ENCODE data around the gene MAP1B. TPM values are rescaled to one million over a fixed set of nuclear protein-coding genes. Genes with fewer than 3 reads are reported as not detected.
A peak's percentile ranks its signal among the peaks of the same experiment; 100 is the strongest.
"Not testable (repeated sequence)": the region's sequence is repeated elsewhere in the genome, so short reads cannot be mapped to it uniquely, and the experiment has no call there.

Gene MAP1B
- total RNA-seq, 1 donor from 2014 or later = 2,530 TPM

DNA sequence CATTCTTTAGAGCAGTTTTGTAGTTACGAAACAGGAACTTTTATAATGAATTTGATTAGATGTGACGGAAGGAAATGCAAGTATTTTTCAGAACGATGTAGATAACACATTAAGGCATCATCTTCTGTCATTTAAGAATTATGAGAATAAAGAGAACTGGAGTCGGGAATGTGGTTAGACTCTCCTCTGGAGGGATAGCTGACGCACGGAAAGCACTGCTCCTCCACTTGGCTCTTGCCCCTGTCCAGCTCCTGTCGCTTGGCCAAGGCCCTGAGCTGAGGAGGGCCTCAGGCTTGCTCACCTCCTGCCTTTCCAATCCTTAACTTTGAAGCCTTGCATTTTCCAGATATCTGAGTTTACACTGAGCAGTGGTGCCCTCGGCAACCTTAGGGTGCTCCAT, 60.5 kb downstream of the MAP1B start:
- Mint-ChIP-seq H3K4me3 (ENCODE audit: unreplicated experiment) (peak overlapping the region; percentile 56), H3K36me3 (ENCODE audit: unreplicated experiment) (peaks cover 5% of the 10 kb centered on the region), H3K27me3 (ENCODE audit: unreplicated experiment) (peaks cover 34% of the 10 kb centered on the region), H3K9me3 (ENCODE audit: unreplicated experiment) (peaks cover 54% of the 10 kb centered on the region), H3K27ac (ENCODE audit: unreplicated experiment) (no peak overlapping the region), H3K4me1 (ENCODE audit: low read depth, unreplicated experiment) (peaks cover 75% of the 10 kb centered on the region)
- no peak for DNase-seq
- TF ChIP-seq, protein P1, sequence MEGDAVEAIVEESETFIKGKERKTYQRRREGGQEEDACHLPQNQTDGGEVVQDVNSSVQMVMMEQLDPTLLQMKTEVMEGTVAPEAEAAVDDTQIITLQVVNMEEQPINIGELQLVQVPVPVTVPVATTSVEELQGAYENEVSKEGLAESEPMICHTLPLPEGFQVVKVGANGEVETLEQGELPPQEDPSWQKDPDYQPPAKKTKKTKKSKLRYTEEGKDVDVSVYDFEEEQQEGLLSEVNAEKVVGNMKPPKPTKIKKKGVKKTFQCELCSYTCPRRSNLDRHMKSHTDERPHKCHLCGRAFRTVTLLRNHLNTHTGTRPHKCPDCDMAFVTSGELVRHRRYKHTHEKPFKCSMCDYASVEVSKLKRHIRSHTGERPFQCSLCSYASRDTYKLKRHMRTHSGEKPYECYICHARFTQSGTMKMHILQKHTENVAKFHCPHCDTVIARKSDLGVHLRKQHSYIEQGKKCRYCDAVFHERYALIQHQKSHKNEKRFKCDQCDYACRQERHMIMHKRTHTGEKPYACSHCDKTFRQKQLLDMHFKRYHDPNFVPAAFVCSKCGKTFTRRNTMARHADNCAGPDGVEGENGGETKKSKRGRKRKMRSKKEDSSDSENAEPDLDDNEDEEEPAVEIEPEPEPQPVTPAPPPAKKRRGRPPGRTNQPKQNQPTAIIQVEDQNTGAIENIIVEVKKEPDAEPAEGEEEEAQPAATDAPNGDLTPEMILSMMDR (IDR thresholded peaks at IDR 0.05; ENCODE audit: partially characterized antibody, unreplicated experiment) = no peak

DNA sequence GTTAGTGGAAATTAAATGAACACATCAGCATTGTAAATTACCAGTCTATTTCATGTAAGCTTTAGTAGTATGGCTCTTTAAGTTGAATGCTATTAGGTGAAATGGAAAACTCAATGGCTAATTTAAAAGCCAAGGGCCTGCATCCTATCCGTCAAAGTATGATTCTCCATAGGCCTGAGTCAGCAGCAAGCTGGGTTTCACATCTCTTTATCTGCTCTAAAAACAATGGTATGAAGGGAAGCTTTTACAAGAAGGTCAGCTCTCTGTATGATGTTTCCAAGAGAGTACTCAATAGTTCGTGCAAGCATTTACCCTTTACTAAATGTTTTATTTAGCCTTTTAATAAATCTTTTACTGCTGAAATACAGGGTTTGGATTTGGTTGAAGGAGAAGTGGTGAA, 62.8 kb downstream of the MAP1B start:
- Mint-ChIP-seq H3K4me1 (ENCODE audit: low read depth, unreplicated experiment) (peaks cover 73% of the 10 kb centered on the region), H3K36me3 (ENCODE audit: unreplicated experiment) (no peaks in the 10 kb centered on the region), H3K27me3 (ENCODE audit: unreplicated experiment) (peaks cover 32% of the 10 kb centered on the region), H3K9me3 (ENCODE audit: unreplicated experiment) (peaks cover 52% of the 10 kb centered on the region), H3K4me3 (ENCODE audit: unreplicated experiment) (no peak overlapping the region), H3K27ac (ENCODE audit: unreplicated experiment) (peak overlapping the region; percentile 38)
- DNase-seq = no peak
- TF ChIP-seq, protein P1 (IDR thresholded peaks at IDR 0.05; ENCODE audit: partially characterized antibody, unreplicated experiment) = no peak

DNA sequence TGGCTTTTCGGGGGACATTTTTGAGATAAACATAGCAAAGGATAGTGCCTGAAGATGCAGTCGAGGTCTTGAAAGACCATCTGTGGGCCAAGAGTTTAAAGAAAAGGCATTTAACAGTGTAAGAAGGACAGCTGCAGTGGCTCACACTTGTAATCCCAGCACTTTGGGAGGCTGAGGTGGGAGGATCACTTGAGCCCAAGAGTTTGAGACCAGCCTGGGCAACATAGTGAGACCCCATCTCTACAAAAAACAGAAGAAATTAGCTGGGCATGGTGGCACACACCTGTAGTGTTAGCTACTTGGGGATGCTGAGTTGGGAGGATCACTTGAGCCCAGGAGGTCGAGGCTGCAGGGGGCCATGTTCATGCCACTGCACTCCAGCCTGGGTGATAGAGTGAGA, 63.9 kb downstream of the MAP1B start:
- Mint-ChIP-seq H3K4me3 (ENCODE audit: unreplicated experiment) (peak overlapping the region; percentile 75), H3K9me3 (ENCODE audit: unreplicated experiment) (peaks cover 55% of the 10 kb centered on the region), H3K27ac (ENCODE audit: unreplicated experiment) (peak overlapping the region; percentile 89), H3K4me1 (ENCODE audit: low read depth, unreplicated experiment) (peaks cover 76% of the 10 kb centered on the region), H3K27me3 (ENCODE audit: unreplicated experiment) (peaks cover 37% of the 10 kb centered on the region)
- not testable (repeated sequence) for H3K36me3 Mint-ChIP-seq (ENCODE audit: unreplicated experiment); DNase-seq

GRCh38 chr5:72171667-72172066, 64.4 kb downstream of the MAP1B start:
- Mint-ChIP-seq H3K36me3 (ENCODE audit: unreplicated experiment) (peaks cover 6% of the 10 kb centered on the region), H3K4me1 (ENCODE audit: low read depth, unreplicated experiment) (peaks cover 76% of the 10 kb centered on the region), H3K4me3 (ENCODE audit: unreplicated experiment) (peak overlapping the region; percentile 34), H3K27me3 (ENCODE audit: unreplicated experiment) (peaks cover 37% of the 10 kb centered on the region), H3K9me3 (ENCODE audit: unreplicated experiment) (peaks cover 55% of the 10 kb centered on the region), H3K27ac (ENCODE audit: unreplicated experiment) (peak overlapping the region; percentile 89)
- DNase-seq = no peak
- TF ChIP-seq, protein P1 (IDR thresholded peaks at IDR 0.05; ENCODE audit: partially characterized antibody, unreplicated experiment) = no peak

GRCh38 chr5:72172786-72173185, 65.5 kb downstream of the MAP1B start:
- TF ChIP-seq, protein P1 (IDR thresholded peaks at IDR 0.05; ENCODE audit: partially characterized antibody, unreplicated experiment) = no peak
- peak overlapping the region; percentile 87 for H3K4me3 Mint-ChIP-seq (ENCODE audit: unreplicated experiment)
- H3K27me3 Mint-ChIP-seq (ENCODE audit: unreplicated experiment) = peaks cover 46% of the 10 kb centered on the region
- H3K27ac Mint-ChIP-seq (ENCODE audit: unreplicated experiment) = peak overlapping the region; percentile 89
- no peak for DNase-seq
- H3K9me3 Mint-ChIP-seq (ENCODE audit: unreplicated experiment) = peaks cover 53% of the 10 kb centered on the region
- H3K4me1 Mint-ChIP-seq (ENCODE audit: low read depth, unreplicated experiment) = peaks cover 71% of the 10 kb centered on the region
- peaks cover 6% of the 10 kb centered on the region for H3K36me3 Mint-ChIP-seq (ENCODE audit: unreplicated experiment)
